Measurements from ENCODE around the gene SPEM3. TPM values are rescaled to one million over a fixed set of nuclear protein-coding genes. Genes with fewer than 3 reads are reported as not detected.

Gene SPEM3
- total and polyA plus RNA-seq, 12 donors: not detected

DNA sequence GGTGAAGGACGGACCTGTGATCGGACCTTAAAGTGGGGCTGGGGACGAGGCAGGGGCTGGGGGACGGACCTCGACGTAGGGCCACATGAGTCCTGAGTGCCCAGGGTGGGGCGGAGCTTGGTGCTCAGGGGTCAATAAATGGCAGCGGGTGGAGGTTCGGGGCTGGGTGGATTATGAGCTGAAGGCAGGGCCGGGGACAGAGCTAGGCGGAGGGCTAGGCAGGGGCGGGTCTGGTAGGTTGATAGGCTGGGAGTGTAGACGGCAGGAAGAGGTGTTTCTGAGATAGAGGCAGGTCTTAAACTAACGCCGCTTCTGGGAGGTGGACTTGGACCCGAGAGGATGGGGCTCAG lies 16.9 kb downstream of the SPEM3 start:
- no peaks in the 10 kb centered on the region for H3K27me3 ChIP-seq
- H3K36me3 ChIP-seq (replicated peaks in 1 of 2): no peaks in the 10 kb centered on the region
- 4 to 14% (median 9%) methylated on average over 15 to 16 of the region's 16 CpGs for WGBS, 4 donors
- intact Hi-C loops (cut with DNase I): no loop called here
- DNase-seq: no peak
- TF ChIP-seq, protein P1, sequence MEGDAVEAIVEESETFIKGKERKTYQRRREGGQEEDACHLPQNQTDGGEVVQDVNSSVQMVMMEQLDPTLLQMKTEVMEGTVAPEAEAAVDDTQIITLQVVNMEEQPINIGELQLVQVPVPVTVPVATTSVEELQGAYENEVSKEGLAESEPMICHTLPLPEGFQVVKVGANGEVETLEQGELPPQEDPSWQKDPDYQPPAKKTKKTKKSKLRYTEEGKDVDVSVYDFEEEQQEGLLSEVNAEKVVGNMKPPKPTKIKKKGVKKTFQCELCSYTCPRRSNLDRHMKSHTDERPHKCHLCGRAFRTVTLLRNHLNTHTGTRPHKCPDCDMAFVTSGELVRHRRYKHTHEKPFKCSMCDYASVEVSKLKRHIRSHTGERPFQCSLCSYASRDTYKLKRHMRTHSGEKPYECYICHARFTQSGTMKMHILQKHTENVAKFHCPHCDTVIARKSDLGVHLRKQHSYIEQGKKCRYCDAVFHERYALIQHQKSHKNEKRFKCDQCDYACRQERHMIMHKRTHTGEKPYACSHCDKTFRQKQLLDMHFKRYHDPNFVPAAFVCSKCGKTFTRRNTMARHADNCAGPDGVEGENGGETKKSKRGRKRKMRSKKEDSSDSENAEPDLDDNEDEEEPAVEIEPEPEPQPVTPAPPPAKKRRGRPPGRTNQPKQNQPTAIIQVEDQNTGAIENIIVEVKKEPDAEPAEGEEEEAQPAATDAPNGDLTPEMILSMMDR (IDR thresholded peaks at IDR 0.05): no peak
- TF ChIP-seq POLR2A (IDR thresholded peaks at IDR 0.05): no peak
- no peaks in the 10 kb centered on the region for H3K9me3 ChIP-seq (replicated peaks in 1 of 3)
- H3K4me1 ChIP-seq (replicated peaks in 1 of 2): peaks cover 23 to 28% of the 10 kb centered on the region in 2 donors
- peak overlapping the region; percentile 59 to 91 (median 86) for H3K27ac ChIP-seq
- H3K4me3 ChIP-seq: peak overlapping the region in 2 of 4 donors; percentile 35 to 46

GRCh38 chr17:7448461-7448860 lies 19.8 kb downstream of the SPEM3 start:
- 88 to 95% (median 93%) methylated on average over 7 of the region's 7 CpGs for WGBS, 4 donors
- no peaks in the 10 kb centered on the region for H3K9me3 ChIP-seq (replicated peaks in 1 of 3)
- H3K27me3 ChIP-seq: no peaks in the 10 kb centered on the region
- TF ChIP-seq POLR2A (IDR thresholded peaks at IDR 0.05): no peak
- TF ChIP-seq, protein P1 (IDR thresholded peaks at IDR 0.05): no peak
- H3K4me1 ChIP-seq (replicated peaks in 1 of 2): peaks cover 17 to 21% of the 10 kb centered on the region in 2 donors
- H3K27ac ChIP-seq: no peak overlapping the region
- intact Hi-C loops (cut with DNase I): no loop called here
- DNase-seq: no peak
- H3K36me3 ChIP-seq (replicated peaks in 1 of 2): no peaks in the 10 kb centered on the region
- no peak overlapping the region for H3K4me3 ChIP-seq

DNA sequence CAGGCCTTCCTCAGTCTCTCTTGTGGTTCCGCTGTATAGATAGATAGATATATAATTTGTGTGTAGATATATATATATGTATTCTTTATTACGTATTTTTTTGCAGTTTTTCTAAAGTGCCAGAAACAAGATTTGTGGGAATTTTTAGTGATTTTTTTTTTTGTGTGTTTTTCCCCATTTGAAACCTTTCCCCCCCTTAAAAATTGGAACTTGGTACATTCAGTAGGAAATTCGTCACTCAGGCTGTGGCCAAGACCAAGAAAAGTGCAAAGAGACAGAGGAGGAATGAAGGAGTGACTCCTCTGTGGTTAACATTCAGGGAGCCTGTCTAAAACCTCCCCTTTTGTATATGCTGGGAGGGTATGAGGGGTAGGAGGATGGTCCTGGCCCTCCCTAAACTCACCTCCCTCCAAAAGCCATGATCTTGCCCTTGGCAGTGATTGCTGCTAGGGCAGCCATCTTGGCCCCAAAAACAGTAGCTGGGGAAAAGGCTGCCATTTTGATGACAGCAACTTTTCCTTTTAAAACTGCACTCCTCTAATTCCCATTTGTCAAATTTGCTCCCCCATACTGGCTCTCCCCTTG lies 31.4 kb downstream of the SPEM3 start:
- peaks cover 0 to 29% of the 10 kb centered on the region in 2 donors for H3K36me3 ChIP-seq (replicated peaks in 1 of 2)
- no peaks in the 10 kb centered on the region for H3K27me3 ChIP-seq
- no peak overlapping the region for H3K4me3 ChIP-seq
- no peaks in the 10 kb centered on the region for H3K4me1 ChIP-seq (replicated peaks in 1 of 2)
- no peaks in the 10 kb centered on the region for H3K9me3 ChIP-seq (replicated peaks in 1 of 3)
- TF ChIP-seq POLR2A (IDR thresholded peaks at IDR 0.05): no peak
- TF ChIP-seq, protein P1 (IDR thresholded peaks at IDR 0.05): no peak
- no peak for DNase-seq
- intact Hi-C loops (cut with DNase I): no loop called here
- peak overlapping the region in 2 of 5 donors; percentile 49 to 61 for H3K27ac ChIP-seq
- WGBS, 4 donors: 63 to 76% (median 72%) methylated on average over 3 of the region's 3 CpGs

- H3K4me1 ChIP-seq (replicated peaks in 1 of 2): peaks cover 4 to 5% of the 10 kb centered on the region in 2 donors
- TF ChIP-seq POLR2A (IDR thresholded peaks at IDR 0.05): no peak
- TF ChIP-seq, protein P1 (IDR thresholded peaks at IDR 0.05): no peak
- no peaks in the 10 kb centered on the region for H3K9me3 ChIP-seq (replicated peaks in 1 of 3)
- no peak overlapping the region for H3K4me3 ChIP-seq
- intact Hi-C loops (cut with DNase I): no loop called here
- peaks cover 0 to 39% of the 10 kb centered on the region in 2 donors for H3K36me3 ChIP-seq (replicated peaks in 1 of 2)
- peak overlapping the region in 2 of 5 donors; percentile 29 to 49 for H3K27ac ChIP-seq
- no peak for DNase-seq
- WGBS, 4 donors: 93 to 95% (median 94%) methylated on average over 7 of the region's 7 CpGs
- H3K27me3 ChIP-seq: no peaks in the 10 kb centered on the region
Measured at GRCh38 chr17:7460850-7461660, 32.4 kb downstream of the SPEM3 start.
